H1 (cell line): Measurements from ENCODE around the gene EPHA6. TPM values are rescaled to one million over a fixed set of nuclear protein-coding genes. Genes with fewer than 3 reads are reported as not detected.

Experiments
- CTCF ChIA-PET: fragments of 300-600 bp; sonication (Branson Sonifier 250); formaldehyde crosslinking; loops from one replicate; lab custom pipeline; 2021; ENCODE audit not compliant: partially characterized antibody; lab: Charles Lee
- POLR2A ChIA-PET: fragments of 300-600 bp; sonication (Branson Sonifier 250); formaldehyde crosslinking; loops from one replicate; lab custom pipeline; 2021; ENCODE audit warnings: inconsistent platforms; ENCODE audit not compliant: partially characterized antibody; lab: Charles Lee
- DNase-seq, 2 experiments: peaks; one replicate each; pipeline versions ENCODE4 v3.0.0 to v3.0.0-alpha.2; 2010 to 2022; ENCODE audit warnings: low spot score in 2 of 2, low read depth in 1 of 2, mixed read lengths in 1 of 2
- FAIRE-seq: peaks from 2 replicates; lab custom pipeline; 2011; peaks lifted over from hg19 to GRCh38; lab: Jason Lieb, UNC
- H2AFZ ChIP-seq: 2 replicates; pipeline ENCODE4 v1.8.1; 2012; ENCODE audit warnings: low read length, inconsistent platforms
- H2AK5ac ChIP-seq: 2 replicates; pipeline ENCODE4 v1.6.1; 2013; ENCODE audit warnings: low read depth, low read length
- H2BK120ac ChIP-seq: replicated peaks from 2 replicates; pipeline ENCODE3; 2013; ENCODE audit warnings: low read depth, low read length, inconsistent platforms
- H2BK12ac ChIP-seq: 2 replicates; pipeline ENCODE4 v1.6.1; 2013; ENCODE audit warnings: low read depth, low read length
- H2BK15ac ChIP-seq: 2 replicates; pipeline ENCODE4 v1.6.1; 2013; ENCODE audit warnings: low read length
- H2BK20ac ChIP-seq: 2 replicates; pipeline ENCODE4 v1.6.1; 2013; ENCODE audit warnings: low read length
- H2BK5ac ChIP-seq: 2 replicates; pipeline ENCODE4 v1.6.1; 2013; ENCODE audit warnings: low read depth, low read length
- H3K14ac ChIP-seq: 2 replicates; pipeline ENCODE4 v1.6.1; 2013; ENCODE audit warnings: inconsistent platforms; ENCODE audit not compliant: insufficient read length
- H3K18ac ChIP-seq: 2 replicates; pipeline ENCODE4 v1.6.1; 2013; ENCODE audit warnings: low read length; ENCODE audit errors: extremely low read depth
- H3K23ac ChIP-seq: 2 replicates; pipeline ENCODE4 v1.6.1; 2013; ENCODE audit warnings: inconsistent platforms; ENCODE audit not compliant: insufficient read length
- H3K23me2 ChIP-seq: 2 replicates; pipeline ENCODE4 v1.6.1; 2013; ENCODE audit warnings: low read depth, low read length
- H3K27ac ChIP-seq: 2 replicates; pipeline ENCODE4 v1.6.1; 2011; ENCODE audit warnings: low read depth, low read length, inconsistent platforms
- H3K27me3 ChIP-seq, 4 experiments: replicated peaks in 1 of 4; 1 replicate in 1 of 4; 2 replicates in 3 of 4; pipeline versions ENCODE4 v1.6.1 to v1.8.1; 2011 to 2013; ENCODE audit warnings: low read length in 3 of 4, mild to moderate bottlenecking in 3 of 4, inconsistent platforms in 2 of 4, mixed read lengths in 2 of 4, moderate library complexity in 1 of 4; ENCODE audit not compliant: control insufficient read depth in 3 of 4, insufficient read depth in 3 of 4; ENCODE audit errors: extremely low read depth in 1 of 4
- H3K36me3 ChIP-seq, 4 experiments: 2 replicates each; pipeline versions ENCODE4 v1.6.1 to v1.8.1; 2011 to 2013; ENCODE audit warnings: mild to moderate bottlenecking in 4 of 4, low read length in 3 of 4, moderate library complexity in 2 of 4, control low read depth in 1 of 4, inconsistent platforms in 1 of 4; ENCODE audit not compliant: insufficient read depth in 4 of 4, control insufficient read depth in 2 of 4
- H3K4ac ChIP-seq: replicated peaks from 2 replicates; pipeline ENCODE3; 2013; ENCODE audit warnings: low read length, low read depth, mixed read lengths, inconsistent platforms; ENCODE audit not compliant: insufficient read length
- H3K4me1 ChIP-seq, 4 experiments: replicated peaks in 1 of 4; 1 replicate in 1 of 4; 2 replicates in 3 of 4; pipeline versions ENCODE4 v1.6.1 to v1.8.1; 2011 to 2013; ENCODE audit warnings: low read length in 3 of 4, inconsistent platforms in 2 of 4, mixed read lengths in 1 of 4; ENCODE audit not compliant: insufficient read depth in 4 of 4, control insufficient read depth in 3 of 4
- H3K4me2 ChIP-seq, 2 experiments: 2 replicates each; pipeline versions ENCODE4 v1.6.1 to v1.8.1; 2011 to 2013; ENCODE audit warnings: low read depth in 2 of 2, low read length in 2 of 2, control low read depth in 1 of 2, inconsistent platforms in 1 of 2, mild to moderate bottlenecking in 1 of 2; ENCODE audit not compliant: insufficient read depth in 1 of 2
- H3K4me3 ChIP-seq, 4 experiments: fragments of 200-600, 300-600 bp in 1 of 4; sonication (generic), shearing (Covaris generic), sonication (Bioruptor Twin) in 1 of 4; 2 replicates each; pipeline versions ENCODE4 v1.5.1 to v1.8.1; 2011 to 2016; ENCODE audit warnings: low read length in 4 of 4, low read depth in 3 of 4, control low read depth in 2 of 4, inconsistent platforms in 2 of 4, mild to moderate bottlenecking in 2 of 4, mixed read lengths in 1 of 4, moderate library complexity in 1 of 4; ENCODE audit not compliant: insufficient read depth in 2 of 4; ENCODE audit errors: extremely low read depth in 1 of 4
- H3K56ac ChIP-seq: replicated peaks from 2 replicates; pipeline ENCODE3; 2013; ENCODE audit warnings: low read depth, mild to moderate bottlenecking, mixed read lengths, low read length, inconsistent platforms; ENCODE audit not compliant: insufficient read length
- H3K79me1 ChIP-seq: 2 replicates; pipeline ENCODE4 v1.6.1; 2013; ENCODE audit warnings: low read depth, low read length, control low read depth
- H3K79me2 ChIP-seq, 2 experiments: 2 replicates each; pipeline versions ENCODE4 v1.6.1 to v1.8.1; 2012 to 2013; ENCODE audit warnings: low read length in 2 of 2, mild to moderate bottlenecking in 2 of 2, inconsistent platforms in 1 of 2; ENCODE audit not compliant: insufficient read depth in 2 of 2, control insufficient read depth in 1 of 2
- H3K9ac ChIP-seq, 4 experiments: replicated peaks in 1 of 4; 1 replicate in 1 of 4; 2 replicates in 3 of 4; pipeline versions ENCODE4 v1.6.1 to v1.8.1; 2011 to 2013; ENCODE audit warnings: low read depth in 3 of 4, low read length in 3 of 4, control low read depth in 2 of 4, mild to moderate bottlenecking in 2 of 4, moderate library complexity in 2 of 4, inconsistent platforms in 1 of 4; ENCODE audit errors: extremely low read depth in 1 of 4
- H3K9me3 ChIP-seq, 2 experiments: 2 replicates each; pipeline versions ENCODE4 v1.6.1 to v1.8.1; 2012 to 2013; ENCODE audit warnings: mild to moderate bottlenecking in 2 of 2, moderate library complexity in 2 of 2, control low read depth in 1 of 2, inconsistent platforms in 1 of 2, low read depth in 1 of 2, low read length in 1 of 2, mixed read lengths in 1 of 2; ENCODE audit not compliant: insufficient read depth in 2 of 2
- H4K20me1 ChIP-seq, 2 experiments: replicated peaks in 1 of 2; 2 replicates each; pipeline versions ENCODE3 to v1.8.1; 2011 to 2013; ENCODE audit warnings: inconsistent platforms in 2 of 2, low read length in 2 of 2, mild to moderate bottlenecking in 1 of 2; ENCODE audit not compliant: insufficient read depth in 2 of 2, control insufficient read depth in 1 of 2
- H4K5ac ChIP-seq: 2 replicates; pipeline ENCODE4 v1.6.1; 2013; ENCODE audit warnings: low read length, low read depth, mixed read lengths, inconsistent platforms; ENCODE audit not compliant: insufficient read length
- H4K8ac ChIP-seq: 2 replicates; pipeline ENCODE4 v1.8.0; 2013; ENCODE audit warnings: mild to moderate bottlenecking, moderate library complexity, low read length, inconsistent platforms; ENCODE audit not compliant: insufficient read depth; ENCODE audit errors: extremely low read depth
- H4K91ac ChIP-seq: replicated peaks from 2 replicates; pipeline ENCODE3; 2013; ENCODE audit warnings: low read length, mixed read lengths, inconsistent platforms; ENCODE audit not compliant: insufficient read length
- CBX5 ChIP-seq: fragments of 300-800, 300-1000 bp; sonication (generic); IDR thresholded peaks from 2 replicates; pipeline ENCODE4 v1.7.1; 2016; ENCODE audit warnings: antibody characterized with exemption, low read length, low read depth
- GABPA ChIP-seq: IDR thresholded peaks from 2 replicates; pipeline ENCODE4 v1.6.1; 2011; ENCODE audit warnings: mild to moderate bottlenecking, low read length, moderate library complexity, borderline replicate concordance; ENCODE audit not compliant: insufficient read depth
- MAX ChIP-seq: IDR thresholded peaks from 2 replicates; pipeline ENCODE4 v1.6.1; 2012; ENCODE audit warnings: inconsistent platforms
- NRF1 ChIP-seq: IDR thresholded peaks from 2 replicates; pipeline ENCODE4 v1.6.1; 2011; ENCODE audit warnings: mild to moderate bottlenecking, low read depth, low read length, improper control_type of control experiment
- SIN3A ChIP-seq, 2 experiments: IDR thresholded peaks in 1 of 2; conservative IDR thresholded peaks in 1 of 2; 2 replicates each; pipeline ENCODE4 v1.6.1; 2011 to 2012; ENCODE audit warnings: low read length in 2 of 2, improper control_type of control experiment in 1 of 2, low read depth in 1 of 2, mild to moderate bottlenecking in 1 of 2
- SRF ChIP-seq: IDR thresholded peaks from 2 replicates; pipeline ENCODE4 v1.6.1; 2011; ENCODE audit warnings: mild to moderate bottlenecking, low read depth, low read length, moderate library complexity
- YY1 ChIP-seq: IDR thresholded peaks from 2 replicates; pipeline ENCODE4 v1.6.1; 2011; ENCODE audit warnings: low read depth, mild to moderate bottlenecking, low read length
- WGBS, 2 experiments: shearing (Covaris generic) in 1 of 2; methylation state at CpG; one replicate each; pipeline versions ENCODE4 v1.1.6 to v1.1.7; 2013 to 2015; ENCODE audit warnings: low lambda C conversion rate in 2 of 2, mixed read lengths in 2 of 2, inconsistent platforms in 1 of 2, low coverage in 1 of 2, missing lambda C conversion rate in 1 of 2; ENCODE audit not compliant: insufficient replicate concordance in 2 of 2, insufficient coverage in 1 of 2, insufficient read length in 1 of 2; ENCODE audit errors: extremely low coverage in 1 of 2, missing lambda C conversion rate in 1 of 2; 5-methylcytosine and 5-hydroxymethylcytosine counted together
- polyA plus RNA-seq, 7 experiments: library from polyadenylated mRNA; depleted of rRNA in 3 of 7; stranded (reverse) in 5 of 7; unstranded in 2 of 7; fragments of >200 nt in 5 of 7; fragments of 200-250 nt in 2 of 7; gene quantifications; 1 replicate in 5 of 7; 2 replicates in 1 of 7; 4 replicates in 1 of 7; pipeline versions ENCODE4 v1.2.1 to v1.2.3, GENCODE V29; 2011 to 2013; ENCODE audit warnings: missing spikeins in 2 of 7, mixed read lengths in 2 of 7
- total RNA-seq: library from RNA; stranded (reverse); fragmentation: NEBNext Ultra II Directional; extraction: Animal tissue kit (Norgen Biotek cat#: 25700); gene quantifications from 2 replicates; pipeline ENCODE4 v1.2.1, GENCODE V29; 2021

The EPHA6 gene
- total and polyA plus RNA-seq, 2 of the 8 experiments (the other 6 are each of a cell fraction or from before 2014, with no cell fraction given), result 0.83 to 3.2 TPM

- Histone ChIP-seq H3K14ac (no peak overlapping the region), H2BK20ac (no peak overlapping the region), H3K18ac (no peak overlapping the region), H3K23ac (no peak overlapping the region), H4K5ac (no peak overlapping the region), H4K91ac (no peak overlapping the region), H4K8ac (no peak overlapping the region), H3K79me2 (no peaks in the 10 kb centered on the region), H2BK120ac (no peak overlapping the region), H3K9ac (no peak overlapping the region), H3K79me1 (no peaks in the 10 kb centered on the region), H3K27ac (no peak overlapping the region), H2BK5ac (no peak overlapping the region), H2AK5ac (no peak overlapping the region), H3K4me1 (no peaks in the 10 kb centered on the region), H2BK15ac (no peak overlapping the region), H3K4ac (no peak overlapping the region), H3K9me3 (no peaks in the 10 kb centered on the region), H2AFZ (no peak overlapping the region), H3K56ac (no peak overlapping the region), H2BK12ac (no peak overlapping the region)
- POLR2A ChIA-PET, result no interaction called here
- 67% methylated on average over 1 of the region's 1 CpG; no CpG with 5 or more reads in 1 of the 2 experiments for WGBS, 2 experiments
- CTCF ChIA-PET, result interaction anchor here (0.5 to 0.6 kb wide), 2 partner anchors 35 to 418 kb away, joined by 3 to 5 read pairs; no protein-coding TSS in a partner anchor
- FAIRE-seq (no peak), DNase-seq (no peak)
- TF ChIP-seq SRF, result no peak
- TF ChIP-seq SIN3A (conservative IDR thresholded peaks at IDR 0.05 in 1 of 2, IDR thresholded peaks at IDR 0.05 in 1 of 2; ENCODE audit: low read depth in 1 of 2, low read length in 2 of 2), result no peak
- TF ChIP-seq GABPA, result no peak
- TF ChIP-seq YY1, result no peak
- no peak for TF ChIP-seq CBX5
- no peak for TF ChIP-seq NRF1
- no peak for TF ChIP-seq MAX
- TF ChIP-seq, all 59 proteins: peak for 0
- Histone ChIP-seq H3K27me3 (no peaks in the 10 kb centered on the region), H4K20me1 (no peaks in the 10 kb centered on the region), H3K23me2 (no peaks in the 10 kb centered on the region; the same call in 1 of the 2 replicates), H3K4me2 (no peak overlapping the region), H3K36me3 (no peaks in the 10 kb centered on the region), H3K4me3 (no peak overlapping the region)
Observed at GRCh38 chr3:97306226-97306625, 491.8 kb downstream of the EPHA6 start.
